Suprapubic skin (tissue), 4 donors: Measurements from ENCODE around the gene OR12D3. TPM values are rescaled to one million over a fixed set of nuclear protein-coding genes. Genes with fewer than 3 reads are reported as not detected.
"Not testable (repeated sequence)": the region's sequence is repeated elsewhere in the genome, so short reads cannot be mapped to it uniquely, and the experiment has no call there.

ENCODE experiments used
- DNase-seq, 2 donors: peaks; one replicate each; pipeline ENCODE4 v3.0.0-alpha.2; 2019; ENCODE audit warnings: low spot score in 2 of 2
- H3K27ac ChIP-seq: fragments of 200-600 bp; sonication (generic); one replicate; pipeline ENCODE4 v1.5.1; 2019
- H3K27me3 ChIP-seq: fragments of 200-600 bp; sonication (generic); one replicate; pipeline ENCODE4 v1.5.1; 2019
- H3K36me3 ChIP-seq: fragments of 200-600 bp; sonication (generic); one replicate; pipeline ENCODE4 v1.5.1; 2019
- H3K4me1 ChIP-seq: fragments of 200-600 bp; sonication (generic); one replicate; pipeline ENCODE4 v1.5.1; 2019
- H3K4me3 ChIP-seq: fragments of 200-600 bp; sonication (generic); one replicate; pipeline ENCODE4 v1.5.1; 2019; ENCODE audit warnings: mild to moderate bottlenecking
- H3K9me3 ChIP-seq: fragments of 200-600 bp; sonication (generic); one replicate; pipeline ENCODE4 v1.5.1; 2019
- EP300 ChIP-seq: sonication (generic); formaldehyde crosslinking; IDR thresholded peaks from one replicate; pipeline ENCODE4 v1.6.1; 2017; ENCODE audit warnings: antibody characterized with exemption
- POLR2A ChIP-seq, 2 donors: fragments of 450-650 bp; IDR thresholded peaks; one replicate each; pipeline ENCODE4 v1.6.1; 2017; ENCODE audit warnings: antibody characterized with exemption in 2 of 2, mild to moderate bottlenecking in 2 of 2, moderate library complexity in 2 of 2
- POLR2AphosphoS5 ChIP-seq, 3 donors: sonication (generic); formaldehyde crosslinking; IDR thresholded peaks; one replicate each; pipeline ENCODE4 v1.6.1; 2017; ENCODE audit warnings: antibody characterized with exemption in 3 of 3
- WGBS: methylation state at CpG from one replicate; pipeline ENCODE4 v1.1.5; 2018; 5-methylcytosine and 5-hydroxymethylcytosine counted together
- total RNA-seq, 4 donors: library from RNA; depleted of rRNA; stranded (reverse); fragments of >200 nt; gene quantifications; one replicate each; pipeline ENCODE4 v1.1.0, GENCODE V29; 2016
- TF ChIP-seq, protein P1 (sequence below), 2 donors: fragments of 200-600 bp in 1 of 2; fragments of 450-650 bp in 1 of 2; sonication (generic) in 1 of 2; IDR thresholded peaks; one replicate each; pipeline ENCODE4 v1.5.1; 2016 to 2019; ENCODE audit warnings: antibody characterized with exemption in 2 of 2, mild to moderate bottlenecking in 1 of 2, moderate library complexity in 1 of 2

OR12D3 gene
- total RNA-seq, 4 donors from 2014 or later = not detected

DNA sequence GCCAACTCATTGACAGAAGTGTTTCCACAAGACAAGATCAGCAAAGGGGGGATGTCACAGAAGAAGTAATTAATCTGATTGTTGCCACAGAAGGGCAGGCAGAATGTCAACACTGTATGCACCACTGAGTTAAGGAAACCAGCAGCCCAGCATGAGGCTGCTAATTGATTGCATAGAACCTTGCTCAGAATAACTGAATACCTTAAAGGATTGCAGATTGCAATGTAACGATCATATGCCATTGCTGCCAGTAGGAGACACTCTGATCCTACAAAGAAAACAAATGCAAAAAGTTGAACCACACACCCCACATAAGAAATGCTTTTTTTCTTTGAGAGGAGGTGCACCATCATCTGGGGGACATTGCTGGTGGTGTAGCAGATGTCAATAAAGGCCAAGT, 19.5 kb downstream of the OR12D3 start:
- Histone ChIP-seq H3K27me3 (no peaks in the 10 kb centered on the region), H3K27ac (no peak overlapping the region), H3K4me3 (no peak overlapping the region), H3K9me3 (no peaks in the 10 kb centered on the region), H3K36me3 (no peaks in the 10 kb centered on the region), H3K4me1 (no peaks in the 10 kb centered on the region)
- DNase-seq = no peak
- 68% methylated on average over 1 of the region's 1 CpG for WGBS
- TF ChIP-seq EP300 (no peak), POLR2AphosphoS5 (IDR thresholded peaks at IDR 0.05) (no peak), POLR2A (IDR thresholded peaks at IDR 0.05) (no peak)
- TF ChIP-seq, protein P1, sequence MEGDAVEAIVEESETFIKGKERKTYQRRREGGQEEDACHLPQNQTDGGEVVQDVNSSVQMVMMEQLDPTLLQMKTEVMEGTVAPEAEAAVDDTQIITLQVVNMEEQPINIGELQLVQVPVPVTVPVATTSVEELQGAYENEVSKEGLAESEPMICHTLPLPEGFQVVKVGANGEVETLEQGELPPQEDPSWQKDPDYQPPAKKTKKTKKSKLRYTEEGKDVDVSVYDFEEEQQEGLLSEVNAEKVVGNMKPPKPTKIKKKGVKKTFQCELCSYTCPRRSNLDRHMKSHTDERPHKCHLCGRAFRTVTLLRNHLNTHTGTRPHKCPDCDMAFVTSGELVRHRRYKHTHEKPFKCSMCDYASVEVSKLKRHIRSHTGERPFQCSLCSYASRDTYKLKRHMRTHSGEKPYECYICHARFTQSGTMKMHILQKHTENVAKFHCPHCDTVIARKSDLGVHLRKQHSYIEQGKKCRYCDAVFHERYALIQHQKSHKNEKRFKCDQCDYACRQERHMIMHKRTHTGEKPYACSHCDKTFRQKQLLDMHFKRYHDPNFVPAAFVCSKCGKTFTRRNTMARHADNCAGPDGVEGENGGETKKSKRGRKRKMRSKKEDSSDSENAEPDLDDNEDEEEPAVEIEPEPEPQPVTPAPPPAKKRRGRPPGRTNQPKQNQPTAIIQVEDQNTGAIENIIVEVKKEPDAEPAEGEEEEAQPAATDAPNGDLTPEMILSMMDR (IDR thresholded peaks at IDR 0.05) = no peak

DNA sequence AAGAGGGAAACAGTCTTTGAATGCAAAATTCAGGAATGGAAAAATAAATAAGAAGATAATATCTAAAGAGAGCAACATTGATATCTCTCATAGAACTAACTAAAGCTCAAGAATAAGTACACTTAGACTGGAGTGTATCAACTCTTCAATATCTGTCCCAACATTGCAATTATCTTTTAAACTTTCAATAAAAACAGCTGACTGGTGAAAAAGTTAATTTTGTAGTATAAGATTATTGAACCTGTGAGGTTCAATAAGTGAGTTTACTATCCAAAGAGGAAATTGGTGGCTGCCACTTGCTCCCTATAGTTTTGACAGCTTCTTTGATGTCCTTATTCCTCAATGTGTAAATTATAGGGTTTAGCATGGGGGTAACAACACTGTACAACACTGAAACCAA, 20.1 kb downstream of the OR12D3 start:
- no peak for DNase-seq
- H3K27ac ChIP-seq = no peak overlapping the region
- H3K4me3 ChIP-seq = no peak overlapping the region

DNA sequence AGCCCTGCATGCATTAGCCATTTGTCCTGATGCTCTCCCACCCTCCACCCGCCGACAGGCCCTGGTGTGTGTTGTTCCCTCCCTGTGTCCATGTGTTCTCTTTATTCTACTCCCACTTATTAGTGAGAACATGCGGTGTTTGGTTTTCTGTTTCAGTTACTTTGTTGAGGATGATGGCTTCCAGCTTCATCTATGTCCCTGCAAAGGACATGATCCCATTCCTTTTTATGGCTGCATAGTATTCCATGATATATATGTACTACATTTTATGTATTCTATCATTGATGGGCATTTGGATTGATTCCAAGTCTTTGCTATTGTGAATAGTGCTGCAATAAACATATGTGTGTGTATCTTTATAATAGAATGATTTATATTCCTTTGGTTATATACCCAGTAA, 25.7 kb downstream of the OR12D3 start:
- WGBS = 98% methylated on average over 3 of the region's 3 CpGs
- H3K27ac ChIP-seq, H3K27me3 ChIP-seq, H3K4me1 ChIP-seq, H3K36me3 ChIP-seq, DNase-seq, H3K4me3 ChIP-seq, H3K9me3 ChIP-seq: not testable (repeated sequence)

More for the DNA sequence above, 20.1 kb downstream of the OR12D3 start:
- TF ChIP-seq EP300 (no peak), POLR2A (IDR thresholded peaks at IDR 0.05) (no peak), POLR2AphosphoS5 (IDR thresholded peaks at IDR 0.05) (no peak)
- TF ChIP-seq, protein P1 (IDR thresholded peaks at IDR 0.05) = no peak
- Histone ChIP-seq H3K36me3 (no peaks in the 10 kb centered on the region), H3K4me1 (no peaks in the 10 kb centered on the region), H3K27me3 (no peaks in the 10 kb centered on the region), H3K9me3 (peaks cover 4% of the 10 kb centered on the region)

DNA sequence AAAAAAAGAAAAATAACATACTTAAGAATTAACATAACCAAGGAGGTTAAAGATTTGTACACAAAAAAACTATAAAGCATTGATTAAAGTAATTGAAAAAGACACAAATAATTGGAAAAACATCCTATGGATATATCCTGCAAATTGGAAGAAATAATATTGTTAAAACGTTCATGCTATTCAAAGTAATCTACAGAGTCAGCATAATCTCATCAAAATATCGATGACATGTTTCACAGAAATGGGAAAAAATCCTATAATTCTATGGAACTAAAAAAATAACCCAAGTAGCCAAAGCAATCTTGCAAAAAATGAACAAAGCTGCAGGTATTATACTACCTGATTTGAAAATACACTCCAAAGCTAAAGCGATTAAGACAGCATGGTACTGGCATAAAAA, 29.7 kb downstream of the OR12D3 start:
- DNase-seq = no peak
- no peak overlapping the region for H3K4me3 ChIP-seq
- WGBS = 74% methylated on average over 3 of the region's 3 CpGs
- TF ChIP-seq EP300 = no peak
- TF ChIP-seq, protein P1 (IDR thresholded peaks at IDR 0.05) = no peak
- no peak for TF ChIP-seq POLR2A (IDR thresholded peaks at IDR 0.05)
- no peak for TF ChIP-seq POLR2AphosphoS5 (IDR thresholded peaks at IDR 0.05)
- H3K27me3 ChIP-seq = no peaks in the 10 kb centered on the region
- peaks cover 6% of the 10 kb centered on the region for H3K9me3 ChIP-seq
- H3K4me1 ChIP-seq = no peaks in the 10 kb centered on the region
- no peak overlapping the region for H3K27ac ChIP-seq
- no peaks in the 10 kb centered on the region for H3K36me3 ChIP-seq

DNA sequence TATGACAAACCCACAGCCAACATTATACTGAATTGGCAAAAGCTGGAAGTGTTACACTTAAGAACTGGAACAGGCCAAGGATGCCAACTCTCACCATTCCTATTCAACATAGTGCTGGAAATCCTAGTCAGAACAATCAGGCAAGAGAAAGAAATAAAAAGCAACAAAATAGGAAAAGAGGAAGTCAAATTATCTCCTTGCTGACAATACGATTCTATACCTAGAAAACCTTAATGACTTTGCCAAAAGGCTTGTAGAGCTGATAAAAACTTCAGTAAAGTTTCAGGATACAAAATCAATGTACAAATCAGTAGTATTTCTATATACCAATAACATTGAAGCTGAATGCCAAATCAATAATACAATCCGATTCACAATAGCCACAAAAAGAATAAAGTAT, 38.8 kb downstream of the OR12D3 start:
- TF ChIP-seq POLR2A (IDR thresholded peaks at IDR 0.05) (no peak), EP300 (no peak), POLR2AphosphoS5 (IDR thresholded peaks at IDR 0.05) (no peak)
- TF ChIP-seq, protein P1 (IDR thresholded peaks at IDR 0.05) = no peak
- DNase-seq = no peak
- WGBS = 82% methylated on average over 2 of the region's 2 CpGs

DNA sequence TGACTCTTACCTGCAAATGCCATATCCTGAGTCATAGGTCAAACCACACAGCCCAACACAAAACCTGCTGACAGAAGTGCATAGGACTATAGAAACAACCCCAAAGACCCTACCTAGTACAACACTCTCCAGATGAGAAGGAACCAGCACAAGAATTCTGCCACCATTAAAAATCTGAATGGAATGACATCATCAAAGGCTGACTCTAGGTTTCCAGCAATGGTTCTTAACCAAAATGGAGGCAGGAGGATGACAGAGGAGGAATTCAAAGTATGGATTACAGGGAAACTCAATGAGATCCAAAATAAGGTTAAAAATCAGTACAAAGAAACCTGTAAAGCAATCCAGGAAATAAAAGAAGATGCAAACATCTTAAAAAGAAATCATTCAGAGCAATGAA, 42.4 kb downstream of the OR12D3 start:
- TF ChIP-seq, protein P1 (IDR thresholded peaks at IDR 0.05) = no peak
- no peak for TF ChIP-seq POLR2AphosphoS5 (IDR thresholded peaks at IDR 0.05)
- TF ChIP-seq EP300 = no peak
- no peak for TF ChIP-seq POLR2A (IDR thresholded peaks at IDR 0.05)
- Histone ChIP-seq H3K4me3 (no peak overlapping the region), H3K27ac (no peak overlapping the region), H3K27me3 (no peaks in the 10 kb centered on the region), H3K4me1 (no peaks in the 10 kb centered on the region), H3K9me3 (peaks cover 4% of the 10 kb centered on the region), H3K36me3 (no peaks in the 10 kb centered on the region)
- no peak for DNase-seq

More for the DNA sequence above, 38.8 kb downstream of the OR12D3 start:
- H3K27me3 ChIP-seq = no peaks in the 10 kb centered on the region
- peaks cover 4% of the 10 kb centered on the region for H3K9me3 ChIP-seq
- H3K36me3 ChIP-seq = no peaks in the 10 kb centered on the region
- no peak overlapping the region for H3K4me3 ChIP-seq
- no peaks in the 10 kb centered on the region for H3K4me1 ChIP-seq
- no peak overlapping the region for H3K27ac ChIP-seq
